Fibroblast of lung (primary cell): ENCODE results near the gene STPG4. TPM values are rescaled to one million over a fixed set of nuclear protein-coding genes. Genes with fewer than 3 reads are reported as not detected.

ENCODE experiments used
- DNase-seq, 2 donors: peaks; one replicate each; pipeline versions ENCODE4 v3.0.0 to v3.0.0-alpha.2; 2010; ENCODE audit warnings: low read depth in 2 of 2
- H2AFZ ChIP-seq: 2 replicates; pipeline ENCODE4 v1.5.1; 2012; ENCODE audit warnings: low read length, control low read depth, inconsistent platforms
- H3K27ac ChIP-seq: 2 replicates; pipeline ENCODE4 v1.5.1; 2011; ENCODE audit warnings: low read length, control low read depth; ENCODE audit not compliant: insufficient read depth
- H3K27me3 ChIP-seq: 2 replicates; pipeline ENCODE4 v1.5.1; 2011; ENCODE audit warnings: mild to moderate bottlenecking, low read length; ENCODE audit not compliant: control insufficient read depth, insufficient read depth
- H3K36me3 ChIP-seq: 2 replicates; pipeline ENCODE4 v1.5.1; 2011; ENCODE audit warnings: low read length; ENCODE audit not compliant: control insufficient read depth, insufficient read depth
- H3K4me1 ChIP-seq: 2 replicates; pipeline ENCODE4 v1.5.1; 2011; ENCODE audit warnings: low read length; ENCODE audit not compliant: control insufficient read depth, insufficient read depth; ENCODE audit errors: extremely low read depth
- H3K4me2 ChIP-seq: 2 replicates; pipeline ENCODE4 v1.5.1; 2011; ENCODE audit warnings: low read length, control low read depth; ENCODE audit not compliant: insufficient read depth; ENCODE audit errors: extremely low read depth
- H3K4me3 ChIP-seq, 4 experiments: fragments of 200-600 bp in 1 of 4; sonication (generic) in 1 of 4; replicated peaks in 1 of 4; 2 replicates each; pipeline ENCODE4 v1.5.1; 2011 to 2016; ENCODE audit warnings: low read length in 4 of 4, low read depth in 3 of 4, mild to moderate bottlenecking in 3 of 4, control low read depth in 2 of 4, inconsistent platforms in 1 of 4, mixed read lengths in 1 of 4; ENCODE audit not compliant: insufficient read depth in 1 of 4; ENCODE audit errors: control extremely low read depth in 1 of 4
- H3K79me2 ChIP-seq: 2 replicates; pipeline ENCODE4 v1.5.1; 2012; ENCODE audit warnings: mild to moderate bottlenecking, low read length, inconsistent platforms; ENCODE audit not compliant: control insufficient read depth, insufficient read depth
- H3K9ac ChIP-seq: 2 replicates; pipeline ENCODE4 v1.5.1; 2011; ENCODE audit warnings: mild to moderate bottlenecking, low read length, control low read depth; ENCODE audit not compliant: insufficient read depth
- H3K9me3 ChIP-seq: 2 replicates; pipeline ENCODE4 v1.5.1; 2012; ENCODE audit warnings: low read depth, low read length; ENCODE audit not compliant: control insufficient read depth, insufficient read depth
- H4K20me1 ChIP-seq: 2 replicates; pipeline ENCODE4 v1.5.1; 2011; ENCODE audit warnings: low read length; ENCODE audit not compliant: control insufficient read depth, insufficient read depth; ENCODE audit errors: extremely low read depth
- CTCF ChIP-seq, 2 donors: IDR thresholded peaks in 1 of 2; conservative IDR thresholded peaks in 1 of 2; 1 replicate in 1 of 2; 2 replicates in 1 of 2; pipeline ENCODE4 v1.5.1; 2011 to 2012; ENCODE audit warnings: low read length in 2 of 2, control low read depth in 1 of 2, inconsistent platforms in 1 of 2, low read depth in 1 of 2, mild to moderate bottlenecking in 1 of 2
- EZH2 ChIP-seq: IDR thresholded peaks from 2 replicates; pipeline ENCODE4 v1.5.1; 2012; ENCODE audit warnings: low read length, control low read depth, mild to moderate bottlenecking; ENCODE audit errors: missing control alignments
- polyA plus RNA-seq, 2 donors: library from polyadenylated mRNA; depleted of rRNA in 1 of 2; stranded (reverse) in 1 of 2; unstranded in 1 of 2; fragments of >200 nt; gene quantifications; 2 replicates each; pipeline ENCODE4 v1.2.1, GENCODE V29; 2011 to 2012; ENCODE audit warnings: missing spikeins in 1 of 2
- total RNA-seq: library from RNA; depleted of rRNA; stranded (reverse); fragments of >200 nt; gene quantifications from 2 replicates; pipeline ENCODE4 v1.2.1, GENCODE V29; 2014

The STPG4 gene
- total and polyA plus RNA-seq, 2 donors (not counting 1 experiment from before 2014, with no cell fraction given) = 0.33 TPM; not detected in 1

- Histone ChIP-seq H3K79me2 (no peaks in the 10 kb centered on the region), H2AFZ (no peak overlapping the region), H3K27me3 (no peaks in the 10 kb centered on the region), H3K36me3 (no peaks in the 10 kb centered on the region), H3K4me3 (no peak overlapping the region), H3K27ac (no peak overlapping the region), H3K9ac (no peak overlapping the region), H4K20me1 (no peaks in the 10 kb centered on the region), H3K4me1 (peaks cover 54% of the 10 kb centered on the region), H3K9me3 (no peaks in the 10 kb centered on the region), H3K4me2 (no peak overlapping the region)
- no peak for DNase-seq
- TF ChIP-seq EZH2 (no peak), CTCF (conservative IDR thresholded peaks at IDR 0.05 in 1 of 2, IDR thresholded peaks at IDR 0.05 in 1 of 2; ENCODE audit: low read depth in 1 of 2, low read length in 2 of 2) (no peak)
These were observed 40.9 kb upstream of the STPG4 start for GRCh38 chr2:47196046-47196445.

- Histone ChIP-seq H2AFZ (no peak overlapping the region), H3K4me1 (peaks cover 54% of the 10 kb centered on the region), H3K79me2 (no peaks in the 10 kb centered on the region), H3K36me3 (no peaks in the 10 kb centered on the region), H3K27me3 (no peaks in the 10 kb centered on the region), H3K9me3 (no peaks in the 10 kb centered on the region), H3K9ac (no peak overlapping the region), H4K20me1 (no peaks in the 10 kb centered on the region), H3K27ac (no peak overlapping the region), H3K4me2 (no peak overlapping the region), H3K4me3 (no peak overlapping the region)
- TF ChIP-seq EZH2 (no peak), CTCF (conservative IDR thresholded peaks at IDR 0.05 in 1 of 2, IDR thresholded peaks at IDR 0.05 in 1 of 2; ENCODE audit: low read depth in 1 of 2, low read length in 2 of 2) (no peak)
- DNase-seq = peak in 1 of 2 donors; percentile 54
These were observed 40.0 kb upstream of the STPG4 start for GRCh38 chr2:47195148-47195547.

GRCh38 chr2:47194410-47194809 lies 39.3 kb upstream of the STPG4 start:
- H3K27me3 ChIP-seq = no peaks in the 10 kb centered on the region
- no peak overlapping the region for H2AFZ ChIP-seq
- no peak overlapping the region for H3K4me3 ChIP-seq
- no peak for DNase-seq
- TF ChIP-seq EZH2 (no peak), CTCF (conservative IDR thresholded peaks at IDR 0.05 in 1 of 2, IDR thresholded peaks at IDR 0.05 in 1 of 2; ENCODE audit: low read depth in 1 of 2, low read length in 2 of 2) (no peak)
- H3K36me3 ChIP-seq = no peaks in the 10 kb centered on the region
- no peak overlapping the region for H3K4me2 ChIP-seq
- H3K4me1 ChIP-seq = peaks cover 52% of the 10 kb centered on the region
- H3K9ac ChIP-seq = no peak overlapping the region
- no peaks in the 10 kb centered on the region for H4K20me1 ChIP-seq
- no peak overlapping the region for H3K27ac ChIP-seq
- H3K9me3 ChIP-seq = no peaks in the 10 kb centered on the region
- H3K79me2 ChIP-seq = no peaks in the 10 kb centered on the region
